CD4-positive, alpha-beta T cell treated with Interleukin-4 for 1 hour (primary cell): ENCODE results near the gene CELA3B.
"Not testable (repeated sequence)": the region's sequence is repeated elsewhere in the genome, so short reads cannot be mapped to it uniquely, and the experiment has no call there.

Experiments
- DNase-seq, 2 donors: peaks; one replicate each; pipeline ENCODE4 v3.0.0-alpha.2; 2020 to 2022

The CELA3B gene

GRCh38 chr1:21976703-21977239, at the start of gene CELA3B:
Gene CELA3B (plus strand): TSS chr1:21977022. CDS start chr1:21977040, 18 bp downstream.
- DNase-seq, result not testable (repeated sequence)

- no peak for DNase-seq
These were observed 49.1 kb upstream of the CELA3B start for GRCh38 chr1:21927533-21928237.

GRCh38 chr1:21930080-21930571, 46.7 kb upstream of the CELA3B start:
- DNase-seq, result no peak

GRCh38 chr1:21930629-21931170, 46.1 kb upstream of the CELA3B start:
- DNase-seq, result no peak

GRCh38 chr1:21931171-21932093, 45.4 kb upstream of the CELA3B start:
- no peak for DNase-seq

- DNase-seq, result no peak
These were observed 44.7 kb upstream of the CELA3B start for GRCh38 chr1:21932127-21932526.

- no peak for DNase-seq
These were observed 43.2 kb upstream of the CELA3B start for GRCh38 chr1:21933397-21934248.

GRCh38 chr1:21935393-21935804, 41.4 kb upstream of the CELA3B start:
- DNase-seq, result no peak

GRCh38 chr1:21935891-21936365, 40.9 kb upstream of the CELA3B start:
- DNase-seq, result no peak

GRCh38 chr1:21936366-21937031, 40.3 kb upstream of the CELA3B start:
- no peak for DNase-seq

- no peak for DNase-seq
These were observed 39.8 kb upstream of the CELA3B start, which contains the start of gene HSPG2 for GRCh38 chr1:21937034-21937371. Gene HSPG2 (minus strand): TSS chr1:21937310. CDS start chr1:21937217, 93 bp downstream.

GRCh38 chr1:21937372-21938121, 39.3 kb upstream of the CELA3B start:
- peak; percentile 58 to 69 for DNase-seq

GRCh38 chr1:21938732-21939538, 37.9 kb upstream of the CELA3B start:
- DNase-seq, result no peak

- DNase-seq, result no peak
These were observed 37.0 kb upstream of the CELA3B start for GRCh38 chr1:21939650-21940374.

- DNase-seq, result no peak
These were observed 36.3 kb upstream of the CELA3B start for GRCh38 chr1:21940492-21940891.

- DNase-seq, result no peak
These were observed 35.5 kb upstream of the CELA3B start for GRCh38 chr1:21941370-21941769.

- DNase-seq, result no peak
These were observed 34.4 kb upstream of the CELA3B start for GRCh38 chr1:21942464-21942863.

- not testable (repeated sequence) for DNase-seq
These were observed 33.7 kb upstream of the CELA3B start for GRCh38 chr1:21942959-21943640.

- DNase-seq, result no peak
These were observed 32.1 kb upstream of the CELA3B start for GRCh38 chr1:21944733-21945073.
